Endothelial cell of umbilical vein (primary cell): ENCODE results near the gene ZMAT5.

ENCODE experiments used
- CTCF ChIP-seq, 2 donors: IDR thresholded peaks; 1 replicate in 1 of 2; 2 replicates in 1 of 2; pipeline ENCODE4 v1.5.1; 2011; ENCODE audit warnings: low read length in 2 of 2, mild to moderate bottlenecking in 2 of 2, moderate library complexity in 2 of 2, control low read depth in 1 of 2, inconsistent platforms in 1 of 2, low read depth in 1 of 2; ENCODE audit not compliant: insufficient read depth in 1 of 2; ENCODE audit errors: extremely low read depth in 1 of 2
- POLR2A ChIP-seq: IDR thresholded peaks from 2 replicates; pipeline ENCODE4 v1.6.1; 2012; ENCODE audit warnings: low read depth, mild to moderate bottlenecking, control low read depth, low read length

GRCh38 chr22:29806196-29806595, 39.4 kb upstream of the ZMAT5 start:
- TF ChIP-seq POLR2A (no peak), CTCF (IDR thresholded peaks at IDR 0.05; ENCODE audit: extremely low read depth in 1 of 2, insufficient read depth in 1 of 2, low read depth in 1 of 2, low read length in 2 of 2) (no peak)
